Tibial artery (tissue), 4 donors: ENCODE results near the gene TMEM164.

Experiments
- DNase-seq, 2 donors: peaks; one replicate each; pipeline ENCODE4 v3.0.0-alpha.2; 2019
- H3K27ac ChIP-seq, 2 donors: fragments of 200-600 bp; sonication (generic) in 1 of 2; 1 replicate in 1 of 2; 2 replicates in 1 of 2; pipeline ENCODE4 v1.5.1; 2018 to 2019; ENCODE audit warnings: mild to moderate bottlenecking in 1 of 2
- H3K27me3 ChIP-seq, 2 donors: fragments of 200-600 bp; sonication (generic) in 1 of 2; one replicate each; pipeline versions ENCODE4 v1.5.1 to v1.6.0; 2016 to 2019
- H3K36me3 ChIP-seq, 3 donors: fragments of 200-600 bp; sonication (generic) in 2 of 3; one replicate each; pipeline ENCODE4 v1.5.1; 2016 to 2019; ENCODE audit warnings: mild to moderate bottlenecking in 2 of 3
- H3K4me1 ChIP-seq, 4 donors: fragments of 200-600 bp; sonication (generic) in 2 of 4; 1 replicate in 3 of 4; 2 replicates in 1 of 4; pipeline ENCODE4 v1.5.1; 2016 to 2019
- H3K4me3 ChIP-seq, 2 donors: fragments of 200-600 bp; sonication (generic) in 1 of 2; 1 replicate in 1 of 2; 2 replicates in 1 of 2; pipeline ENCODE4 v1.5.1; 2018 to 2019; ENCODE audit warnings: mild to moderate bottlenecking in 2 of 2
- H3K9me3 ChIP-seq, 3 donors: fragments of 200-600 bp; sonication (generic) in 1 of 3; one replicate each; pipeline ENCODE4 v1.5.1; 2016 to 2019
- CTCF ChIP-seq, 2 experiments: fragments of 200-600 bp in 1 of 2; fragments of 450-650 bp in 1 of 2; IDR thresholded peaks; one replicate each; pipeline ENCODE4 v1.5.1; 2017 to 2019; ENCODE audit warnings: antibody characterized with exemption in 2 of 2, mild to moderate bottlenecking in 1 of 2, moderate library complexity in 1 of 2
- intact Hi-C: fragments of 100-400 bp; cut with DNase I; formaldehyde crosslinking; loops from one replicate; pipeline ENCODE4 v1.15.0; 2023; ENCODE audit warnings: low total_unique reads

TMEM164 gene

GRCh38 chrX:109990582-109991276, 12.2 kb upstream of the TMEM164 start:
- no peak overlapping the region for H3K27ac ChIP-seq
- H3K36me3 ChIP-seq, result no peaks in the 10 kb centered on the region
- DNase-seq, result no peak
- no peak overlapping the region for H3K4me3 ChIP-seq
- no peaks in the 10 kb centered on the region for H3K27me3 ChIP-seq
- intact Hi-C loops, result no loop called here
- no peaks in the 10 kb centered on the region for H3K4me1 ChIP-seq
- no peaks in the 10 kb centered on the region for H3K9me3 ChIP-seq
- no peak for TF ChIP-seq CTCF (IDR thresholded peaks at IDR 0.05)

- no peaks in the 10 kb centered on the region for H3K36me3 ChIP-seq
- no peak overlapping the region for H3K27ac ChIP-seq
- no peak overlapping the region for H3K4me3 ChIP-seq
- intact Hi-C loops, result no loop called here
- no peak for DNase-seq
- no peaks in the 10 kb centered on the region for H3K9me3 ChIP-seq
- H3K4me1 ChIP-seq, result no peaks in the 10 kb centered on the region
- TF ChIP-seq CTCF (IDR thresholded peaks at IDR 0.05), result no peak
- H3K27me3 ChIP-seq, result no peaks in the 10 kb centered on the region
Observed at GRCh38 chrX:109992203-109992602, 10.7 kb upstream of the TMEM164 start.

- no peak for TF ChIP-seq CTCF (IDR thresholded peaks at IDR 0.05)
- no peak overlapping the region for H3K4me3 ChIP-seq
- H3K27me3 ChIP-seq, result no peaks in the 10 kb centered on the region
- no peak overlapping the region for H3K27ac ChIP-seq
- no peaks in the 10 kb centered on the region for H3K36me3 ChIP-seq
- no peak for DNase-seq
- intact Hi-C loops, result no loop called here
- H3K4me1 ChIP-seq, result no peaks in the 10 kb centered on the region
- H3K9me3 ChIP-seq, result no peaks in the 10 kb centered on the region
Observed at GRCh38 chrX:109995155-109995554, 7.8 kb upstream of the TMEM164 start.

GRCh38 chrX:109997786-109998452, 5.0 kb upstream of the TMEM164 start:
- no peaks in the 10 kb centered on the region for H3K9me3 ChIP-seq
- intact Hi-C loops, result no loop called here
- no peaks in the 10 kb centered on the region for H3K36me3 ChIP-seq
- H3K27ac ChIP-seq, result no peak overlapping the region
- DNase-seq, result no peak
- TF ChIP-seq CTCF (IDR thresholded peaks at IDR 0.05), result no peak
- no peak overlapping the region for H3K4me3 ChIP-seq
- H3K4me1 ChIP-seq, result peaks cover 0 to 7% (median 0%) of the 10 kb centered on the region in 4 donors
- H3K27me3 ChIP-seq, result no peaks in the 10 kb centered on the region

GRCh38 chrX:110000000-110000399, 2.9 kb upstream of the TMEM164 start:
- Histone ChIP-seq H3K4me1 (peaks cover 0 to 23% (median 7%) of the 10 kb centered on the region in 4 donors), H3K4me3 (no peak overlapping the region), H3K27me3 (no peaks in the 10 kb centered on the region), H3K9me3 (no peaks in the 10 kb centered on the region), H3K36me3 (no peaks in the 10 kb centered on the region), H3K27ac (no peak overlapping the region)
- intact Hi-C loops, result no loop called here
- DNase-seq, result no peak
- TF ChIP-seq CTCF (IDR thresholded peaks at IDR 0.05), result no peak
